T1000 (cell line): ENCODE results near the gene PIGP.
"Not testable (repeated sequence)": the region's sequence is repeated elsewhere in the genome, so short reads cannot be mapped to it uniquely, and the experiment has no call there.

Experiments
- DNase-seq: peaks from one replicate; lab custom pipeline; 2025; ENCODE audit warnings: mixed read lengths; lab: John Stamatoyannopoulos, UW

The PIGP gene

GRCh38 chr21:37072988-37073416, at the start of gene PIGP, which contains the start of gene TTC3:
TSS of gene PIGP (minus strand) at chr21:37073071. CDS start at chr21:37072515, 556 bp downstream.
TSS of gene TTC3 (plus strand) at chr21:37073254. CDS start at chr21:37087258, 14,004 bp downstream.
- DNase-seq, result peak; percentile 94

DNA sequence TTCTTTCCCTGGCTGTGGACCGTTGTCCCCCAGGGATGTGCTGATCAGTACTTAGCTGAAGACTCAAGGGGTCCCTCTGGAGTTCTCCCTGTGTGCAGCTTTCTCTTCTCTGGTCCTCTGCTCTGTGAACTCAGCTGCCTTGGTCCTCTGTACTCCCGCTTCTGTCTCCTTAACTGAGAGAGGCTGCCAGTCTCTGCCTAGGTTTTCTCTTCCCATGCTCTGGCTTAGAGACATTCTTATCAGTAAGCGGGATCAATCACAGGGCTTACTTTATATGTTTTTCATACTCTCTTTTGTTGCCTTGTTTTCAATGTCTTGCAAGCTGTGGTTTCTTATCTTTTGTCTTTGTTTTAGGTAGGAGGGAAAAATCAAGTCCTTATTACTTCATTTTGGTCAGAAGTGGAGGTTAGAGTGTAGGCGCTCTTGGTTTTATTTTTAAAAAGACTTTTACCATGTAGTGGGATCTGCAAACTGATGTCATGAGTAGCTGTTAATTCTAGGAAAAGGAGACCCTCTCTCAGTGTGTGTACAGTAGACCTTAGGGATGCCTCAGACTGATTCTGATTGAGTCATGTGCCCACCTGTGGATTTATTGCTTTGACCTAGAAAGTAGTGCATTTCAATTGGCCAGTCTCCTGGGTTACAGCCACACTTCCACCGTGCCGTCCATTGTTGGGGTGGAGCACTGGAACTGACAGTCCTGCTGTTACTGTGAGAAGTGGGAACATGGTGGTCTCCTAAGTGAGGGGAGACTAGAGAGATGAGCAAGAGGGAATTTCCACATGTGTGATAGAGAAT, 46.7 kb upstream of the PIGP start:
- no peak for DNase-seq

GRCh38 chr21:37118187-37118826, 45.4 kb upstream of the PIGP start:
- no peak for DNase-seq

GRCh38 chr21:37117204-37117603, 44.3 kb upstream of the PIGP start:
- DNase-seq, result no peak

GRCh38 chr21:37116459-37116858, 43.6 kb upstream of the PIGP start:
- not testable (repeated sequence) for DNase-seq

DNA sequence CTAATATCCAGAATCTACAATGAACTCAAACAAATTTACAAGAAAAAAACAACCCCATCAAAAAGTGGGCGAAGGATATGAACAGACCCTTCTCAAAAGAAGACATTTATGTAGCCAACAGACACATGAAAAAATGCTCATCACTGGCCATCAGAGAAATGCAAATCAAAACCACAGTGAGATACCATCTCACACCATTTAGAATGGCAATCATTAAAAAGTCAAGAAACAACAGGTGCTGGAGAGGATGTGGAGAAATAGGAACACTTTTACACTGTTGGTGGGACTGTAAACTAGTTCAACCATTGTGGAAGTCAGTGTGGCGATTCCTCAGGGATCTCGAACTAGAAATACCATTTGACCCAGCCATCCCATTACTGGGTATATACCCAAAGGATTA, 41.4 kb upstream of the PIGP start:
- DNase-seq, result not testable (repeated sequence)

- DNase-seq, result not testable (repeated sequence)
Observed at GRCh38 chr21:37111029-37111428, 38.2 kb upstream of the PIGP start.

GRCh38 chr21:37106998-37107397, 34.1 kb upstream of the PIGP start:
- DNase-seq, result no peak

DNA sequence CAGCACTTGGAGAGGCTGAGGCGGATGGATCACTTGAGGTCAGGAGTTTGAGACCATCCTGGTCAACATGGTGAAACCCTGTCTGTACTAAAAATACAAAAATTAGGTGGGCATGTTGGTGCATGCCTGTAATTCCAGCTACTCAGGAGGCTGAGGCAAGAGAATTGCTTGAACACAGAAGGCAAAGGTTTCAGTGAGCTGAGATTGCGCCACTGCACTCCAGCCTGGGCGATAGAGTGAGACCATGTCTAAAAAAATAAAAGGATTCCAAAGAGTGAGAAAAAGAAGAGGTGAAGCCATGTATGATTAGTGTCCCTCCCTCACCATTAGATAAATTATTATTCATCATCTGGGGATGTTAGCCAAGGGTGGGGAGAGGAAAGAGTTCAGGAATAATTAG, 29.9 kb upstream of the PIGP start:
- DNase-seq, result not testable (repeated sequence)

DNA sequence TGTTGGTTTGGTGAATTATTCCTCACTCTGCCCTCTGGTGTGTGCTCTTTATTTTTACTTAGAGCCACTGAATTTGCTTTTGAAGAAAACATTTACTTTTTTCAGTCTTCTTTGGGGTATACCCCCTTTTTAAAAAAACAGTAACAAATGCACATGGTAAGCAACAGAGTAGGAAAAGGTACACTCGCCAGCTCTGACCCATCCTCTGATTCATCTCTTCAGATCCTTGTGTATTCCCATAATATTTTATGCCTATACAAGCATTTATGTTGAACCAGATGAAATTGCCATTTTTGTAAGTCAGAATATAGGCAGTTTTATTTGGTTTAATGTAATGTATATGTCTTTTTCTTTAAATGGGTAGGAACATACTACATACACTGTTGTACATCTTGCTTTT, 28.5 kb upstream of the PIGP start:
- DNase-seq, result no peak

GRCh38 chr21:37100316-37100715, 27.4 kb upstream of the PIGP start:
- no peak for DNase-seq

GRCh38 chr21:37098751-37099150, 25.9 kb upstream of the PIGP start:
- DNase-seq, result no peak

DNA sequence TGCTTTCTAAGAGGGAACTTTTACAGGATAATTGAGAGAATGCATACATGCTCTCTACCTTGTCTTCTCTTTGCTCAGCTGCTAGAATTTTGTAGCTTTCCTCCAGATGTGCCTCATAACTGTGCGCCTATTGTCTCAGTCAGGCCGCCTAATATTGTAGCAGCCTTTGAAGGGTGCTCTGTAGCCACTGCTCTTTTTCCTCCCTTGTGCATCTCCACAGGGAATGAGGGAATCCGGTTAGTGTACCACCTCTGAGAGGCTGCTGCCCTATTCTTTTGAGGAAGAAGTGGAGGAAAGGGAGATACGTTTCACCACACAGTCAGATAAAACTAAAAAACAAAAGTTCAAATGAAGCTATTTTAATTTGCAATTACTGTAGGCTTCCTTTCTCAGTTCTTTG, 22.9 kb upstream of the PIGP start:
- no peak for DNase-seq

- DNase-seq, result no peak
Observed at GRCh38 chr21:37093977-37094376, 21.1 kb upstream of the PIGP start.

DNA sequence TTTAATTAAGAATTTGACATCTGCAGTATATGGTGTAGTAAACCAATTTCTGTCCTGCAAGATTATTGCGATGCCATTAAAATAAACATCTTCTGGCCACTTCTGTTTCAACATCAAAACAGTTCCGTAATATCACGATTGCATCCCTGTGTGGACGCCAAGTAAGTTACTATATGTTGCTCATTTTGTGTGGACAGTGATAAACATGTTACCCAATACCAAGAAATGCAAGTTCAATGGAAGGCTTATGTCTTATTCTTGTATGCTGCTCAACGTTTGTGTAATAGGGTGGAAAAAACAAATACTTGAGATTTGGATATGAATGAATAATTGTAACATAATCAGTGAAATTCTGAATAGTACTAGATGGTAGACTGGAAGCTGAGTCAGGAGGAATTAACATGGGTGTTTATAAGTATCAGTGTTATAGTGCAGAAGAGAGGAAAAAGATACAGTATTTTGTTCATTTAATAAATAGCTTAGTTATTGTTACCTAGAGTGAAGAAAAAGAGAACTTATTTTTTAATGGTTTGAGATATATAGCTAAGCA, 15.4 kb upstream of the PIGP start:
- DNase-seq, result no peak

DNA sequence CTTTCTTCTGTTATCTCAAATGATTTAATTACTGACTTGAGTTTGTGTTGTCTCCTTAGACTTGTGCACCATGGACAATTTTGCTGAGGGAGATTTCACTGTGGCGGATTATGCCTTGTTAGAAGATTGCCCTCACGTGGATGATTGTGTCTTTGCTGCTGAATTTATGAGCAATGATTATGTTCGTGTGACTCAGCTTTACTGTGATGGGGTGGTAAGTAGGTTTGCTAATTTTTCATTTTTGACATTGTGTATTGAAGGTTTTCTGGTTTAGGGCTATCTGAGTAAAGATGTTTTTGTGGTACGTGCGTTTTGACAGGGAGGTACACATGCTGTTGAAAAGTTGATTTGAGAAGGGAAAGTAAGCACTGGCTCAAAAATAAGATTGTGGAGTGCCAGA, 14.3 kb upstream of the PIGP start:
- no peak for DNase-seq

GRCh38 chr21:37085726-37086125, 12.9 kb upstream of the PIGP start:
- DNase-seq, result no peak

DNA sequence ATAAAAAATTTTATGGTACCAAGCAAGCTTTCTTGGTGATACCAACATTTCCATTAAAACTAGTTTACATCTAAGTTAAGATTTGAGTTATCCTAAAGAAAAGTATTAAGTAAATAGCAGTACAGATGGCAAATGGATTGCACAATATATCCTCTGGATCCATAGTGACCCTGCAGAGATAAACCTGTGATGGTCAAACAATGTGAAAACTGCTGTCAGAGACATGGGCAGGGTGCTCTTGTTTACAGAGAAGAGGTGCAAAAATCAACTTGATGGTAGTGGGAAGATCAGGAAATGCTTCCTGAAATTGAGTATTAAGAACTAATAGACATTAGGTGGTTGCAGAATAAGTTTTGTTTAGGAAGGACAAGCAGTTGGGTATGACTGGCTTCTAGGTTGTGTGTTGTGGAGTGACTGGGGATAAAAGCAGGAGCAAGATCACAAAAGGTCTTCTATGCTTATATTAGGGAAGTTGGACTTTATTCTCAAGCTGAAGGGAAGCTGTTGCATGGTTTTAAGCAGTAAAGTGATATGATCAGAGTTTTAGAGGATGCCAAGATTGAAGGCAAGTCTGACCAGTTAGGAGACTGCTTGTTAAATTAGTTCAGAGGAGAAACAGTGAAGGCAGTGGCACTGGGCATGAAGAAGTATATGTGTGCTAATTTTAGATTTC, 10.1 kb upstream of the PIGP start:
- no peak for DNase-seq

DNA sequence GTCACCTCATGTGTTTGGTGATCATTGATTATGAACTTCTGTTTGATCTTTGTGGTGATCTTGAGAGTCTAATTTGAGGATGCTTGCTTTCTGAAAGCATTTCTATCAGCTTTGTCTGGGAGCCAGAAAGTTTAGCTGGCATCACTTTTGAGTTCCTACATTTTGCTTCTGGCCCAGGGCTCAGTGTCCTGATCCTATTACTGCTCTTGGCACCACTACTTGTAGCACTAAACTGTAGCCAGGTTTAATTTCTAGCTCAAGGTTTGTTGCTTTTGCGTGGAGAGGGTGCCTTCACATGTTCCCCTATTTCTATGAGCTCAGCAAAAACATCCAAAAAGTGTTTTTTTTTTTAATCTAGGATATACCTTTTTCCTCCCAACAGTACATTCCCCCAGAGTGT, 9.5 kb upstream of the PIGP start:
- DNase-seq, result no peak

- no peak for DNase-seq
Observed at GRCh38 chr21:37079211-37079824, 6.4 kb upstream of the PIGP start.

DNA sequence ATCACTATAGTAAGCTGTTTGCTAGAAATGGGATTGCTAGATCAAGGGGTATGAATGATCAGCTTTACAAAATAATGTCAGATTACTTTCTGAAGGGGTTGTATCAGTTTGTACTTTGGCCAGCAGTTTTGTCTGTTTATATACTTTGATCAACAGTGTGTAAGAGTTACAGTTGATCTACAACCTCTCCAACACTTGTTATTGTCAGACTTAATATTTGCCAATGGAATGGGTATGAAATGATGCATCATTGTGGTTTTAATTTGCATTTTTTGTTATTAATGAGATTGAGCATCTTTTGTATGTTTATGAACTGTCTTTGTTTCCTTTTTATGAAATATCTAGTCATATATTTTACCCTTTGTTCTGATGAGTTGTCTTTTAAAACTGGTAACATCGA, 4.5 kb upstream of the PIGP start:
- DNase-seq, result no peak
